ENCODE results near the gene RAB3B. TPM values are rescaled to one million over a fixed set of nuclear protein-coding genes. Genes with fewer than 3 reads are reported as not detected.

RAB3B gene
- total RNA-seq, 2 experiments from 2014 or later, result 0.11 to 0.13 TPM

DNA sequence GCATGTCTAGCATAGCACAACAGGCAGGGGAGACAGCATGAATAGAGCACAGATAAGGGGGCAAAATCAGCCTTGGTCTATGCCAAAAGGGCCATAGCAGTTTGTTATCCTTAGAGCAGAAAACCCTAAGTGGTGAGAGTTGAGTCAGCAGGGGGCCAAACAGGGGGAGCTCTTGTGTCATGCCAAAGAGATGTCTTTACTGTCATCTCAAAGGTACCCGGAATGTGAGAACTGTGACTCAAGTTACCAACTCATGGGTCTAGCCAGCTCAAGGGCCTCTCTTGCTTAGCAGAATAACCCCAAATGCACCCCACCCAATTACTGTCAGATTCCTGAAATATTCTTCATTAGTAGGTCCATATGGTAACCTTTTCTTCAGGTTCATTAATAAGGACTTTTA, 66.0 kb downstream of the RAB3B start:
- TF ChIP-seq, protein P1, sequence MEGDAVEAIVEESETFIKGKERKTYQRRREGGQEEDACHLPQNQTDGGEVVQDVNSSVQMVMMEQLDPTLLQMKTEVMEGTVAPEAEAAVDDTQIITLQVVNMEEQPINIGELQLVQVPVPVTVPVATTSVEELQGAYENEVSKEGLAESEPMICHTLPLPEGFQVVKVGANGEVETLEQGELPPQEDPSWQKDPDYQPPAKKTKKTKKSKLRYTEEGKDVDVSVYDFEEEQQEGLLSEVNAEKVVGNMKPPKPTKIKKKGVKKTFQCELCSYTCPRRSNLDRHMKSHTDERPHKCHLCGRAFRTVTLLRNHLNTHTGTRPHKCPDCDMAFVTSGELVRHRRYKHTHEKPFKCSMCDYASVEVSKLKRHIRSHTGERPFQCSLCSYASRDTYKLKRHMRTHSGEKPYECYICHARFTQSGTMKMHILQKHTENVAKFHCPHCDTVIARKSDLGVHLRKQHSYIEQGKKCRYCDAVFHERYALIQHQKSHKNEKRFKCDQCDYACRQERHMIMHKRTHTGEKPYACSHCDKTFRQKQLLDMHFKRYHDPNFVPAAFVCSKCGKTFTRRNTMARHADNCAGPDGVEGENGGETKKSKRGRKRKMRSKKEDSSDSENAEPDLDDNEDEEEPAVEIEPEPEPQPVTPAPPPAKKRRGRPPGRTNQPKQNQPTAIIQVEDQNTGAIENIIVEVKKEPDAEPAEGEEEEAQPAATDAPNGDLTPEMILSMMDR (IDR thresholded peaks at IDR 0.05), result no peak
- DNase-seq (peak; percentile 66), ATAC-seq (peak; percentile 79)
- ChIA-PET POLR2A (interaction anchor here (0.8 to 1.1 kb wide), 2 partner anchors 166 to 551 kb away, joined by 3 read pairs; no protein-coding TSS in a partner anchor), CTCF (interaction anchor here (0.8 to 2.5 kb wide), 5 partner anchors 8 to 94 kb away, joined by 3 to 13 read pairs (median 3); no protein-coding TSS in a partner anchor)
- no peaks in the 10 kb centered on the region for H3K4me1 Mint-ChIP-seq (ENCODE audit: low read depth)
- intact Hi-C loops (cut with micrococcal nuclease), result no loop called here
- no peak overlapping the region for H3K27ac Mint-ChIP-seq
- no peak overlapping the region for H3K4me3 Mint-ChIP-seq
- peaks cover 8% of the 10 kb centered on the region for H3K27me3 Mint-ChIP-seq
- H3K9me3 Mint-ChIP-seq, result no peaks in the 10 kb centered on the region
- no peaks in the 10 kb centered on the region for H3K36me3 Mint-ChIP-seq (ENCODE audit: low read depth)

DNA sequence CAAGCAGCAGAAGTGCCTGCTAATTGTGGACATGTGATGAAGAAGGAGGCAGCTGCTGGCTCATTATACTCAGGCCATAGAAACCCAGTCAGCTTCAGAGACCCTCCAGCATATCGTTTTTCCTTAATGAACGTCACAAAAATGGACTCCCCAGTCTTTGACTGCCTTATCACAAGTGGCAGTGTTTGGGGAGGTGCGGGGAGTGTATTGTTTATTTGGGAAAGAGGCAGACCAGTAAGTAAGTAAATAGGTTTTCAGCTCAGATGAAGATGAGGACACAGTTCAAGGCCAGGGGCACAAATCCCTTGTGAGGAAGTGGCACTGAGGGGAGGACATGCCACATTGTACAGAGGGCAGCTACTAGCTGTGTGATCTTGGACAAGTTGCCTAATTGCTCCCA, 68.5 kb downstream of the RAB3B start:
- TF ChIP-seq, protein P1 (IDR thresholded peaks at IDR 0.05), result no peak
- no peak for DNase-seq
- Mint-ChIP-seq H3K9me3 (no peaks in the 10 kb centered on the region), H3K27me3 (peaks cover 9% of the 10 kb centered on the region), H3K27ac (no peak overlapping the region), H3K4me1 (ENCODE audit: low read depth) (no peaks in the 10 kb centered on the region), H3K4me3 (no peak overlapping the region), H3K36me3 (ENCODE audit: low read depth) (no peaks in the 10 kb centered on the region)
- POLR2A ChIA-PET, result no interaction called here
- intact Hi-C loops (cut with micrococcal nuclease), result no loop called here
- CTCF ChIA-PET, result no interaction called here
- ATAC-seq, result no peak

DNA sequence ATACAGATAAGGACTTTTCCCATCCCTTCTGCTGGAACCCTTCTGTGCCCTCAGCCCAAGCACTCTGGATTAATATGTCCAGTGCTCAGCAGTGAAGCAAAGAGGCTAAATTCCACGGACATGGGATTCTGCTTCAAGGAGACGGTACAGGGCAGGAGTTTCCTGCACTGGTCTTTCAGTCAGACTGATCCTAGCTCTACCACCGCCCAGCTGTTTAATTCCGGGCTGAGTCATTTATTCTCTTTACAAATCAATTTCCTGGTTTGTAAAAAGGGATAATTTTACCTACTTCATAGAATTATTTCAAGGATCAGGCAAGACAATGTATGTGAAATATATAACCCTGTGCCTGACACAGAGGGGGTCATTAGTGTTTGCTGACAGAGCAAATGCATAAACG, 70.4 kb downstream of the RAB3B start:
- POLR2A ChIA-PET, result no interaction called here
- CTCF ChIA-PET, result no interaction called here

DNA sequence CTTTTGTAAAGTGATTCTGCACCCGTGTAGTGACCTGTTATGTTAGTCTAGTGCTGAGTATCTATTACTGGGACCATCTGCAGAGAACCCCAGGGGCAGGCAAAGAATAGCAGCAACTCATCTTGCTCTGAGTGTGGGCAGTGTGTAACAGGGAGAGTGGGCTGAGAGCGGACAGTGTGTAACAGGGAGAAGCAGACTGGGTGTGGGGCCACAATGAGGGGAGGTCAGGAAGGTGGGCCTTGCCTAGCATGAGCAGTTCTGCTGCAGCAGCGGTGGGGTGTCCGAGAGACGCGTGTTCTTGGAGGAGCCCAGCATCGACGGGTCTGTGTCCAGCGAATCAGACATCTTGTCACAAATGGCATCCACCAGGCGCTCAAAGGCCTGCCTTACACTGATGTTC, 70.8 kb downstream of the RAB3B start:
- POLR2A ChIA-PET, result interaction anchor here (1.0 kb wide), 1 partner anchor 10 kb away, joined by 3 read pairs; no protein-coding TSS in a partner anchor
- peaks cover 9% of the 10 kb centered on the region for H3K27me3 Mint-ChIP-seq
- TF ChIP-seq, protein P1 (IDR thresholded peaks at IDR 0.05), result no peak
- CTCF ChIA-PET, result no interaction called here
- no peak overlapping the region for H3K27ac Mint-ChIP-seq
- intact Hi-C loops (cut with micrococcal nuclease), result no loop called here
- no peaks in the 10 kb centered on the region for H3K4me1 Mint-ChIP-seq (ENCODE audit: low read depth)
- ATAC-seq (no peak), DNase-seq (no peak)
- H3K36me3 Mint-ChIP-seq (ENCODE audit: low read depth), result no peaks in the 10 kb centered on the region
- no peak overlapping the region for H3K4me3 Mint-ChIP-seq
- H3K9me3 Mint-ChIP-seq, result no peaks in the 10 kb centered on the region

More for the DNA sequence above, 70.4 kb downstream of the RAB3B start:
- intact Hi-C loops (cut with micrococcal nuclease), result no loop called here
- no peak for ATAC-seq
- H3K36me3 Mint-ChIP-seq (ENCODE audit: low read depth), result no peaks in the 10 kb centered on the region
- H3K27ac Mint-ChIP-seq, result no peak overlapping the region
- TF ChIP-seq, protein P1 (IDR thresholded peaks at IDR 0.05), result no peak
- no peaks in the 10 kb centered on the region for H3K9me3 Mint-ChIP-seq
- no peak for DNase-seq
- H3K4me3 Mint-ChIP-seq, result no peak overlapping the region
- peaks cover 9% of the 10 kb centered on the region for H3K27me3 Mint-ChIP-seq
- no peaks in the 10 kb centered on the region for H3K4me1 Mint-ChIP-seq (ENCODE audit: low read depth)

DNA sequence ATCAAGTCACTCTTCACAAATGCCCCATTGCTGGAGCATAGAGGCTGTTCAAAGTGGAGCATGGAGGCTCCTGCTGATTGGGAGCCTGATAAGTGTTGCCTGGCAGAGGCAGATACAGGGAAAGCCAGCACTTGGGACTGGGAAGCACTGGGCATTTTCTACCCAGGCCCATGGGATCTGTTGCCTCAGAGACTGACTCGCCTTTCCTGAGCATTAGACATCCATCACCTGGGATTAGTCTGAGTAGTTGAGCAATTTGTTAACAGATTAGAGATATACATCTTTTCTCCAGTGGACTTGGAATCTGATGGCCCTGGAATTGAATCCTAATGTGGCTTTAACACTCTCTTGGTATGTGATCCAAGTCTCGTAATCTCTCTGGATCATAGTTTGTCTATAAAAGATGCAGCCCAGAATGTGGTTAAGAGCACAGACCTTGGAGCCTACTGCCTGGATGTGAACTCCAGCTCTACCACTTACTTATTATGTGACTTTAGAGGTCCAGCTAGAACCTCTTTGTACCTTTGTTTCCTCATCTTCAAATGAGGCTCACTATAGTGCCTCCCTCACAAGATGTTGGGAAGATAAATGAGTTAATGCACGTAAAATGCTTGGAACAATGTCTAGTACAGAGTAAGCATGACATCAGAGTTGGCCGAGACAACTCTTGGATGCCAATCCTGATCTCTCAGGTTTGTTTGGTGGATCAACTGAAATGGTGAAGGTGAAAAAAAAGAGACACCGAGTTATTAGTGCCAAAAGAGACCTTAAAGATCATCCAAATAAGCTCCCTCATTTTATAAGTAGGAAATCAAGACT, 73.7 kb downstream of the RAB3B start:
- Mint-ChIP-seq H3K27ac (no peak overlapping the region), H3K4me3 (no peak overlapping the region), H3K36me3 (ENCODE audit: low read depth) (no peaks in the 10 kb centered on the region), H3K4me1 (ENCODE audit: low read depth) (no peaks in the 10 kb centered on the region), H3K9me3 (no peaks in the 10 kb centered on the region), H3K27me3 (peaks cover 9% of the 10 kb centered on the region)
- no peak for ATAC-seq
- TF ChIP-seq, protein P1 (IDR thresholded peaks at IDR 0.05), result no peak
- intact Hi-C loops (cut with micrococcal nuclease), result no loop called here
- ChIA-PET CTCF (no interaction called here), POLR2A (no interaction called here)
- no peak for DNase-seq
